ENCODE data around the gene ELN.

GRCh38 chr7:74105992-74106391 lies 78.0 kb downstream of the ELN start:
- TF ChIP-seq CTCF (IDR thresholded peaks at IDR 0.05) (no peak), POLR2AphosphoS5 (IDR thresholded peaks at IDR 0.05; ENCODE audit: low read depth, low read length) (no peak)
